ENCODE results near the gene CPSF7. TPM values are rescaled to one million over a fixed set of nuclear protein-coding genes. Genes with fewer than 3 reads are reported as not detected.

The CPSF7 gene
- total RNA-seq, 1 experiment from 2014 or later, result 51.1 TPM

- Histone ChIP-seq H2AFZ (ENCODE audit: low read length) (no peak overlapping the region), H3K9ac (ENCODE audit: low read length) (no peak overlapping the region), H3K36me3 (ENCODE audit: low read depth, low read length) (peaks cover 72% of the 10 kb centered on the region), H3K79me2 (ENCODE audit: low read length) (peaks cover 83% of the 10 kb centered on the region), H4K20me1 (ENCODE audit: low read length) (peaks cover 15% of the 10 kb centered on the region), H3K9me3 (ENCODE audit: low read length) (no peaks in the 10 kb centered on the region), H3K4me2 (ENCODE audit: low read length) (no peak overlapping the region), H3F3A (ENCODE audit: low read length, unreplicated experiment) (no peaks in the 10 kb centered on the region), H3K27ac (ENCODE audit: low read length) (no peak overlapping the region), H3K9me2 (replicated peaks; ENCODE audit: low read length) (no peaks in the 10 kb centered on the region), H3K4me1 (ENCODE audit: insufficient read depth, low read length) (peaks cover 10% of the 10 kb centered on the region), H3K4me3 (ENCODE audit: low read length) (no peak overlapping the region), H3K27me3 (ENCODE audit: low read length) (no peaks in the 10 kb centered on the region)
- no peak for DNase-seq
- CTCF ChIA-PET, result no interaction called here
- BruUV-seq (replicated peaks), result no TSS peak
- ATAC-seq, result no peak
- POLR2A ChIA-PET (ENCODE audit: unreplicated experiment), result interaction anchor here (0.6 kb wide), 1 partner anchor 64 kb away, joined by 3 read pairs; the partner anchor contains the start of genes CYB561A3 and TMEM138
- intact Hi-C loops (cut with micrococcal nuclease), result no loop called here
- TF ChIP-seq EZH2 (IDR thresholded peaks at IDR 0.05; ENCODE audit: low read length, unreplicated experiment), result no peak
- no peak for TF ChIP-seq EZH2phosphoT487 (IDR thresholded peaks at IDR 0.05; ENCODE audit: borderline replicate concordance, low read length)
- no peak for TF ChIP-seq CTCF (conservative IDR thresholded peaks at IDR 0.05; ENCODE audit: low read depth, low read length)
Observed at GRCh38 chr11:61425367-61426131, 4.2 kb downstream of the CPSF7 start.

GRCh38 chr11:61422226-61422625 is 7.5 kb downstream of the CPSF7 start:
- Histone ChIP-seq H3K27me3 (ENCODE audit: low read length) (no peaks in the 10 kb centered on the region), H3K27ac (ENCODE audit: low read length) (no peak overlapping the region), H3K4me1 (ENCODE audit: insufficient read depth, low read length) (0 out of 2 replicates have a peak, but pooled peaks cover 5% of the 10 kb centered on the region), H3K9me3 (ENCODE audit: low read length) (no peaks in the 10 kb centered on the region), H3K36me3 (ENCODE audit: low read depth, low read length) (peaks cover 83% of the 10 kb centered on the region), H3K9me2 (replicated peaks; ENCODE audit: low read length) (no peaks in the 10 kb centered on the region), H3K9ac (ENCODE audit: low read length) (no peak overlapping the region), H3K79me2 (ENCODE audit: low read length) (peaks cover 72% of the 10 kb centered on the region), H2AFZ (ENCODE audit: low read length) (no peak overlapping the region), H4K20me1 (ENCODE audit: low read length) (peaks cover 29% of the 10 kb centered on the region), H3K4me2 (ENCODE audit: low read length) (no peak overlapping the region), H3K4me3 (ENCODE audit: low read length) (no peak overlapping the region), H3F3A (ENCODE audit: low read length, unreplicated experiment) (no peaks in the 10 kb centered on the region)
- ChIA-PET CTCF (no interaction called here), POLR2A (ENCODE audit: unreplicated experiment) (no interaction called here)
- no TSS peak for BruUV-seq (replicated peaks)
- intact Hi-C loops (cut with micrococcal nuclease), result no loop called here
- DNase-seq, result no peak
- TF ChIP-seq EZH2phosphoT487 (IDR thresholded peaks at IDR 0.05; ENCODE audit: borderline replicate concordance, low read length) (no peak), EZH2 (IDR thresholded peaks at IDR 0.05; ENCODE audit: low read length, unreplicated experiment) (no peak)
- ATAC-seq, result no peak

- intact Hi-C loops (cut with micrococcal nuclease), result no loop called here
- peak; percentile 37 for DNase-seq
- Histone ChIP-seq H3K4me3 (ENCODE audit: low read length) (no peak overlapping the region), H3K36me3 (ENCODE audit: low read depth, low read length) (peaks cover 88% of the 10 kb centered on the region), H3K4me2 (ENCODE audit: low read length) (no peak overlapping the region), H4K20me1 (ENCODE audit: low read length) (peaks cover 20% of the 10 kb centered on the region), H3K27me3 (ENCODE audit: low read length) (no peaks in the 10 kb centered on the region), H3K27ac (ENCODE audit: low read length) (peak overlapping the region; percentile 39), H3K9ac (ENCODE audit: low read length) (no peak overlapping the region), H3K4me1 (ENCODE audit: insufficient read depth, low read length) (0 out of 2 replicates have a peak, but pooled peaks cover 5% of the 10 kb centered on the region), H3K9me3 (ENCODE audit: low read length) (no peaks in the 10 kb centered on the region), H3F3A (ENCODE audit: low read length, unreplicated experiment) (no peaks in the 10 kb centered on the region), H2AFZ (ENCODE audit: low read length) (no peak overlapping the region), H3K9me2 (replicated peaks; ENCODE audit: low read length) (no peaks in the 10 kb centered on the region), H3K79me2 (ENCODE audit: low read length) (peaks cover 39% of the 10 kb centered on the region)
- ATAC-seq, result peak; percentile 75
- BruUV-seq (replicated peaks), result no TSS peak
- ChIA-PET CTCF (interaction anchor here (0.9 kb wide), 1 partner anchor 17 kb away, joined by 5 read pairs; no protein-coding TSS in a partner anchor), POLR2A (ENCODE audit: unreplicated experiment) (no interaction called here)
- TF ChIP-seq EZH2 (IDR thresholded peaks at IDR 0.05; ENCODE audit: low read length, unreplicated experiment) (no peak), EZH2phosphoT487 (IDR thresholded peaks at IDR 0.05; ENCODE audit: borderline replicate concordance, low read length) (no peak), CTCF (conservative IDR thresholded peaks at IDR 0.05; ENCODE audit: low read depth, low read length) (no peak)
Observed at GRCh38 chr11:61418136-61418535, 11.6 kb downstream of the CPSF7 start.
